HG03432 (cell line): ENCODE data around the gene TNFRSF14.

ENCODE experiments used
- ATAC-seq: cut with Tn5 transposase; IDR thresholded peaks from one replicate; pipeline ENCODE4 v1.9.1; 2021; ENCODE audit warnings: mild to moderate bottlenecking, moderate library complexity; ENCODE audit not compliant: unreplicated experiment

The TNFRSF14 gene

DNA sequence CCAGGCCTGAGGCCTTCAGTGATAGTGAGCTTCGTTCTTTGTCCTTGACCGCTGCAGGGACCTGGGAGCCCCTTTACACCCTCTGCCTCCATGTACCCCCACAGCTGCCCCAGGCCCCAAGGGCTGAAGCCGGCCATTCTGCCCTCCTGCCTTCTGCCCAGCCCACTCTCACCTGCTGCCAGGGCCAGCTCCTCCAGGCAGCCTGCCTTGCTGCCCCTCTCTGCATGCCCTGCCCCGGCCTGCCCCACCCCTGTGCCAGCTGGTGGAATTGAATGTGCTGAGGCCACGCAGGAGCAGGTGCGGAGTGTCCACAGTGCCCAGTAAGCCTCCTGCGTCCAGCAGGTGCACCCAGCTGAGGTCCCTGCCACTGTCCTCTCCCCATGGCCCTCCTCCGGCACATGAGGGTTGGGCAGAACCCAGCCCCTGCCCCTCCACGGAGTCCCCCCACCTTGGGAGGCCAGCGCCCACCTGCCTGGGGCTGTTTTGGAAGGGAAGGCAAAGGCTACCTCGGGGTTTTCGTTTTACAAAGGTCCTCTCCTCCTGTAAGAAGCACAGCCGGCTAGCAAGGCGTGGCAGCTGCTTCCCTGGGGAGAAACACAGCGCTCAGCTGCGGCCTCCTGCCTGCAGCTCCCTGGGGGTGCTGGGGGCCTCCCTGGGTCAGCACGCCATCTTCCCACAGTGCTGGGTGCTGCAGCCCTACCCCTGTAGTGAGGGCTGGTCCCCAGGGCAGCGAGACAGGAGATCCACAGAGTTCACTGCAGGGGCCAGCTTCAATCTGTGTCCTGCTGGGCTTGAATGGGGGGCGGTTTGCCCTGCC is 55.7 kb downstream of the TNFRSF14 start:
- ATAC-seq: no peak

GRCh38 chr1:2612591-2613365 is 56.6 kb downstream of the TNFRSF14 start:
- ATAC-seq: no peak
